Activated CD8-positive, alpha-beta memory T cell treated with anti-CD3 and anti-CD28 coated beads, Interleukin-2, amount 50 U/mL, for 24 hours (primary cell): Measurements from ENCODE around the gene FOXD1.
"Not testable (repeated sequence)": the region's sequence is repeated elsewhere in the genome, so short reads cannot be mapped to it uniquely, and the experiment has no call there.

Experiments used
- DNase-seq: peaks from one replicate; pipeline ENCODE4 v3.0.0-alpha.2; 2020; ENCODE audit errors: extremely low read depth

The FOXD1 gene

GRCh38 chr5:73448463-73449136 is at the start of gene FOXD1:
FOXD1 (minus strand) TSS chr5:73448777; CDS start chr5:73448362, 415 bp downstream.
- DNase-seq = no peak

- DNase-seq = no peak
These were observed 49.0 kb upstream of the FOXD1 start for GRCh38 chr5:73497497-73498056.

GRCh38 chr5:73496984-73497457 is 48.4 kb upstream of the FOXD1 start:
- DNase-seq = no peak

GRCh38 chr5:73495772-73496335 is 47.3 kb upstream of the FOXD1 start:
- DNase-seq = no peak

- no peak for DNase-seq
These were observed 46.1 kb upstream of the FOXD1 start for GRCh38 chr5:73494721-73495120.

GRCh38 chr5:73493421-73493820 is 44.8 kb upstream of the FOXD1 start:
- no peak for DNase-seq

GRCh38 chr5:73491155-73491554 is 42.6 kb upstream of the FOXD1 start:
- no peak for DNase-seq

- no peak for DNase-seq
These were observed 41.5 kb upstream of the FOXD1 start for GRCh38 chr5:73490088-73490487.

- no peak for DNase-seq
These were observed 40.2 kb upstream of the FOXD1 start for GRCh38 chr5:73488806-73489205.

GRCh38 chr5:73487815-73488214 is 39.2 kb upstream of the FOXD1 start:
- no peak for DNase-seq

- not testable (repeated sequence) for DNase-seq
These were observed 38.7 kb upstream of the FOXD1 start for GRCh38 chr5:73487257-73487656.

GRCh38 chr5:73486119-73486899 is 37.7 kb upstream of the FOXD1 start:
- DNase-seq = no peak

- no peak for DNase-seq
These were observed 37.1 kb upstream of the FOXD1 start for GRCh38 chr5:73485715-73486114.

- DNase-seq = no peak
These were observed 35.9 kb upstream of the FOXD1 start for GRCh38 chr5:73484511-73484910.

GRCh38 chr5:73483676-73484075 is 35.1 kb upstream of the FOXD1 start:
- no peak for DNase-seq

- DNase-seq = no peak
These were observed 34.0 kb upstream of the FOXD1 start for GRCh38 chr5:73482383-73483136.

- no peak for DNase-seq
These were observed 31.9 kb upstream of the FOXD1 start for GRCh38 chr5:73480500-73480899.

- no peak for DNase-seq
These were observed 23.5 kb upstream of the FOXD1 start for GRCh38 chr5:73472116-73472515.

GRCh38 chr5:73471654-73472053 is 23.1 kb upstream of the FOXD1 start:
- DNase-seq = no peak

GRCh38 chr5:73469878-73470277 is 21.3 kb upstream of the FOXD1 start:
- no peak for DNase-seq

GRCh38 chr5:73468638-73469037 is 20.1 kb upstream of the FOXD1 start:
- not testable (repeated sequence) for DNase-seq
